ENCODE measurements around the gene AGFG2. TPM values are rescaled to one million over a fixed set of nuclear protein-coding genes. Genes with fewer than 3 reads are reported as not detected.
A peak's percentile ranks its signal among the peaks of the same experiment; 100 is the strongest.

The AGFG2 gene
- total RNA-seq, 1 donor: 19.0 TPM

GRCh38 chr7:100566018-100566531 lies 27.1 kb downstream of the AGFG2 start:
- DNase-seq (ENCODE audit: low read depth): no peak
- TF ChIP-seq, protein P1, sequence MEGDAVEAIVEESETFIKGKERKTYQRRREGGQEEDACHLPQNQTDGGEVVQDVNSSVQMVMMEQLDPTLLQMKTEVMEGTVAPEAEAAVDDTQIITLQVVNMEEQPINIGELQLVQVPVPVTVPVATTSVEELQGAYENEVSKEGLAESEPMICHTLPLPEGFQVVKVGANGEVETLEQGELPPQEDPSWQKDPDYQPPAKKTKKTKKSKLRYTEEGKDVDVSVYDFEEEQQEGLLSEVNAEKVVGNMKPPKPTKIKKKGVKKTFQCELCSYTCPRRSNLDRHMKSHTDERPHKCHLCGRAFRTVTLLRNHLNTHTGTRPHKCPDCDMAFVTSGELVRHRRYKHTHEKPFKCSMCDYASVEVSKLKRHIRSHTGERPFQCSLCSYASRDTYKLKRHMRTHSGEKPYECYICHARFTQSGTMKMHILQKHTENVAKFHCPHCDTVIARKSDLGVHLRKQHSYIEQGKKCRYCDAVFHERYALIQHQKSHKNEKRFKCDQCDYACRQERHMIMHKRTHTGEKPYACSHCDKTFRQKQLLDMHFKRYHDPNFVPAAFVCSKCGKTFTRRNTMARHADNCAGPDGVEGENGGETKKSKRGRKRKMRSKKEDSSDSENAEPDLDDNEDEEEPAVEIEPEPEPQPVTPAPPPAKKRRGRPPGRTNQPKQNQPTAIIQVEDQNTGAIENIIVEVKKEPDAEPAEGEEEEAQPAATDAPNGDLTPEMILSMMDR (IDR thresholded peaks at IDR 0.05; ENCODE audit: insufficient read depth, low read depth, low read length): no peak
- H3K4me3 ChIP-seq (ENCODE audit: low read depth, low read length): no peak overlapping the region

- no peak for DNase-seq (ENCODE audit: low read depth)
- no peak overlapping the region for H3K4me3 ChIP-seq (ENCODE audit: low read depth, low read length)
- TF ChIP-seq, protein P1 (IDR thresholded peaks at IDR 0.05; ENCODE audit: insufficient read depth, low read depth, low read length): no peak
Observed at GRCh38 chr7:100567031-100567730, 28.2 kb downstream of the AGFG2 start.

DNA sequence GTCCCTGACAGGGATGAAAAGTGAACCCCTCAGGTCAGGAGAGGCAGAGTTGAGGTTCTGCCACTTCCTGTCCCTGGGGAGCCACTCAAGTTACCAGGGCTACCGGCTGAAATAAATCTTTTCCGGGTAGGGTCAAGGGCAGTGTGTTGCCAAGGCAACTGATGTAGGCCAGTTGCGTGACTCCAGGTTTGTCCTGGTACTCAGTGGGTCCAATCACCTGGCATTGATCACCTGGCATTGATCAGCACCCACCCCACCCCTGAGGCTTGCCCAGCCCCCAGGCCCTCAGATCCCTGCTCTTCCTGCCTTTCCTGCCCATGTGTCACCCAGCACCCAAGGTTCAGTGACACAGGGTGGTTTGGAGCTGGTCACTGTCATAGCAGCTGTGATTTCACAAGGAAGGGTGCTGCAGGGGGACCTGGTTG lies 28.8 kb downstream of the AGFG2 start:
- no peak for DNase-seq (ENCODE audit: low read depth)
- TF ChIP-seq, protein P1 (IDR thresholded peaks at IDR 0.05; ENCODE audit: insufficient read depth, low read depth, low read length): no peak

GRCh38 chr7:100568176-100568895 lies 29.3 kb downstream of the AGFG2 start:
- DNase-seq (ENCODE audit: low read depth): no peak
- TF ChIP-seq, protein P1 (IDR thresholded peaks at IDR 0.05; ENCODE audit: insufficient read depth, low read depth, low read length): no peak
- no peak overlapping the region for H3K4me3 ChIP-seq (ENCODE audit: low read depth, low read length)

More for the DNA sequence above, 28.8 kb downstream of the AGFG2 start:
- H3K4me3 ChIP-seq (ENCODE audit: low read depth, low read length): no peak overlapping the region

GRCh38 chr7:100568896-100569844 lies 30.2 kb downstream of the AGFG2 start:
- TF ChIP-seq, protein P1 (IDR thresholded peaks at IDR 0.05; ENCODE audit: insufficient read depth, low read depth, low read length): peak; percentile 54
- peak; percentile 54 for DNase-seq (ENCODE audit: low read depth)
- H3K4me3 ChIP-seq (ENCODE audit: low read depth, low read length): peak overlapping the region; percentile 38
